Epithelial cell of esophagus (primary cell): ENCODE results near the gene ECEL1.

Experiments used
- DNase-seq: peaks from one replicate; pipeline ENCODE4 v3.0.0; 2010; ENCODE audit warnings: low read depth
- H3K4me3 ChIP-seq: 2 replicates; pipeline ENCODE4 v1.5.1; 2011; ENCODE audit warnings: mild to moderate bottlenecking, low read length, control low read depth
- CTCF ChIP-seq: IDR thresholded peaks from 2 replicates; pipeline ENCODE4 v1.5.1; 2011; ENCODE audit warnings: low read depth, mild to moderate bottlenecking, low read length, control low read depth, inconsistent platforms; ENCODE audit not compliant: insufficient read depth; ENCODE audit errors: missing control alignments

The ECEL1 gene

GRCh38 chr2:232492236-232492848 lies 4.7 kb upstream of the ECEL1 start:
- TF ChIP-seq CTCF: no peak
- H3K4me3 ChIP-seq: no peak overlapping the region
- DNase-seq: no peak

GRCh38 chr2:232491139-232491780 lies 3.6 kb upstream of the ECEL1 start:
- no peak for TF ChIP-seq CTCF
- DNase-seq: no peak
- H3K4me3 ChIP-seq: no peak overlapping the region

- DNase-seq: no peak
- no peak for TF ChIP-seq CTCF
- no peak overlapping the region for H3K4me3 ChIP-seq
Observed at GRCh38 chr2:232490221-232491138, 2.8 kb upstream of the ECEL1 start.

GRCh38 chr2:232489516-232490220 lies 2.0 kb upstream of the ECEL1 start:
- TF ChIP-seq CTCF: no peak
- no peak overlapping the region for H3K4me3 ChIP-seq
- no peak for DNase-seq

GRCh38 chr2:232488721-232489300 lies 1.2 kb upstream of the ECEL1 start:
- no peak for DNase-seq
- no peak overlapping the region for H3K4me3 ChIP-seq
- no peak for TF ChIP-seq CTCF

- no peak for DNase-seq
- no peak for TF ChIP-seq CTCF
- no peak overlapping the region for H3K4me3 ChIP-seq
Observed at GRCh38 chr2:232488097-232488711, 570 bp upstream of the ECEL1 start.
